A549 (cell line): ENCODE results near the gene ATP1A2. TPM values are rescaled to one million over a fixed set of nuclear protein-coding genes. Genes with fewer than 3 reads are reported as not detected.
A peak's percentile ranks its signal among the peaks of the same experiment; 100 is the strongest.

Experiments used
- ATAC-seq, 2 experiments: fragments of 200-7000 bp in 1 of 2; fragments of >200 bp in 1 of 2; cut with Nextera tagmentation in 1 of 2; cut with Tn5 transposase in 1 of 2; 3 replicates each; pipeline versions ENCODE4 v1.8.0 to v1.9.1; 2018 to 2020; ENCODE audit warnings: mild to moderate bottlenecking in 1 of 2, moderate library complexity in 1 of 2
- CTCF ChIA-PET: fragments of 300-600 bp; sonication (Branson Sonifier 250); formaldehyde crosslinking; extraction: SDS; loops from one replicate; lab custom pipeline; 2021; ENCODE audit warnings: antibody characterized with exemption, inconsistent platforms; lab: Yijun Ruan, JAX
- POLR2A ChIA-PET: fragments of 350-600 bp; formaldehyde crosslinking; extraction: SDS; loops from one replicate; lab custom pipeline; 2021; ENCODE audit warnings: antibody characterized with exemption, inconsistent platforms; lab: Yijun Ruan, JAX
- DNase-seq, 2 experiments: peaks; one replicate each; pipeline versions ENCODE4 v3.0.0 to v3.0.0-alpha.2; 2011 to 2016; ENCODE audit warnings: low read depth in 1 of 2, low spot score in 1 of 2
- FAIRE-seq: peaks from 2 replicates; lab custom pipeline; 2011; peaks lifted over from hg19 to GRCh38; lab: Jason Lieb, UNC
- H3K27ac ChIP-seq, 2 experiments: fragments of >200 bp; sonication (Bioruptor Twin); formaldehyde crosslinking; 3 replicates each; pipeline ENCODE4 v1.5.1; 2016 to 2017
- H3K4me1 ChIP-seq: fragments of >200 bp; sonication (Bioruptor Twin); formaldehyde crosslinking; 3 replicates; pipeline ENCODE4 v1.6.1; 2016
- H3K4me2 ChIP-seq: fragments of >200 bp; sonication (Bioruptor Twin); formaldehyde crosslinking; 3 replicates; pipeline ENCODE4 v1.6.1; 2016
- H3K4me3 ChIP-seq: fragments of >200 bp; sonication (Bioruptor Twin); formaldehyde crosslinking; 3 replicates; pipeline ENCODE4 v1.5.1; 2016
- H3K9me3 ChIP-seq: fragments of >200 bp; sonication (Bioruptor Twin); formaldehyde crosslinking; 3 replicates; pipeline ENCODE4 v1.6.1; 2016
- CBX2 ChIP-seq: fragments of 200-600 bp; sonication (generic); IDR thresholded peaks from 2 replicates; pipeline ENCODE4 v1.6.1; 2016; ENCODE audit warnings: low read depth, mild to moderate bottlenecking, borderline replicate concordance
- CEBPB ChIP-seq, 2 experiments: fragments of >200 bp in 1 of 2; sonication (Bioruptor Twin) in 1 of 2; formaldehyde crosslinking in 1 of 2; IDR thresholded peaks; 2 replicates each; pipeline ENCODE4 v1.6.1; 2012 to 2016
- EP300 ChIP-seq, 2 experiments: fragments of >200 bp; sonication (Bioruptor Twin); formaldehyde crosslinking; IDR thresholded peaks; 2 replicates in 1 of 2; 3 replicates in 1 of 2; pipeline ENCODE4 v1.6.1; 2016 to 2017
- FOSB ChIP-seq: fragments of 250-450 bp; sonication (Bioruptor Pico); IDR thresholded peaks from 2 replicates; pipeline ENCODE4 v1.5.0; 2020; ENCODE audit warnings: mild to moderate bottlenecking, moderate library complexity
- HEYL ChIP-seq: fragments of 250-450 bp; sonication (Bioruptor Pico); IDR thresholded peaks from 2 replicates; pipeline ENCODE4 v1.8.0; 2021; ENCODE audit warnings: mild to moderate bottlenecking, moderate library complexity
- HOXA7 ChIP-seq: fragments of 250-450 bp; sonication (Bioruptor Pico); IDR thresholded peaks from 2 replicates; pipeline ENCODE4 v1.5.0; 2020; ENCODE audit warnings: mild to moderate bottlenecking, moderate library complexity
- HOXB13 ChIP-seq: fragments of 250-450 bp; sonication (Bioruptor Pico); IDR thresholded peaks from 2 replicates; pipeline ENCODE4 v1.5.0; 2020; ENCODE audit warnings: low read depth, mild to moderate bottlenecking, moderate library complexity
- HOXB5 ChIP-seq: fragments of 250-450 bp; sonication (Bioruptor Pico); IDR thresholded peaks from 2 replicates; pipeline ENCODE4 v1.5.0; 2020; ENCODE audit warnings: mild to moderate bottlenecking, moderate library complexity
- KDM5A ChIP-seq: fragments of 200-600 bp; sonication (generic); IDR thresholded peaks from 2 replicates; pipeline ENCODE4 v1.6.1; 2016; ENCODE audit warnings: antibody characterized with exemption, mild to moderate bottlenecking
- MAFK ChIP-seq: fragments of 450-650 bp; IDR thresholded peaks from 2 replicates; pipeline ENCODE4 v1.6.1; 2014; ENCODE audit not compliant: partially characterized antibody
- MYC ChIP-seq: IDR thresholded peaks from 2 replicates; pipeline ENCODE4 v1.6.1; 2012; ENCODE audit warnings: mild to moderate bottlenecking, inconsistent platforms, low read length, improper control_type of control experiment, borderline replicate concordance
- NFE2L2 ChIP-seq: fragments of 150-350 bp; conservative IDR thresholded peaks from 2 replicates; pipeline ENCODE4 v1.6.1; 2014; ENCODE audit warnings: low read length
- NPAS2 ChIP-seq: fragments of 250-450 bp; sonication (Bioruptor Pico); IDR thresholded peaks from 2 replicates; pipeline ENCODE4 v1.8.0; 2022; ENCODE audit warnings: mild to moderate bottlenecking, moderate library complexity, borderline replicate concordance
- POLR2AphosphoS2 ChIP-seq: conservative IDR thresholded peaks from 2 replicates; pipeline ENCODE4 v1.6.1; 2012; ENCODE audit warnings: low read length, improper control_type of control experiment, inconsistent platforms
- RAD21 ChIP-seq, 2 experiments: fragments of >200 bp in 1 of 2; sonication (Bioruptor Twin) in 1 of 2; formaldehyde crosslinking in 1 of 2; IDR thresholded peaks in 1 of 2; conservative IDR thresholded peaks in 1 of 2; 2 replicates in 1 of 2; 3 replicates in 1 of 2; pipeline ENCODE4 v1.6.1; 2012 to 2018; ENCODE audit warnings: inconsistent platforms in 1 of 2
- RFX5 ChIP-seq: fragments of 450-650 bp; IDR thresholded peaks from 2 replicates; pipeline ENCODE4 v1.7.1; 2014; ENCODE audit warnings: antibody characterized with exemption, mild to moderate bottlenecking, moderate library complexity
- SMC3 ChIP-seq: fragments of >200 bp; sonication (Bioruptor Twin); formaldehyde crosslinking; IDR thresholded peaks from 3 replicates; pipeline ENCODE4 v1.6.1; 2018; ENCODE audit warnings: inconsistent platforms
- SREBF2 ChIP-seq: fragments of 450-650 bp; IDR thresholded peaks from 2 replicates; pipeline ENCODE4 v1.6.1; 2014; ENCODE audit warnings: mild to moderate bottlenecking, moderate library complexity
- TFCP2L1 ChIP-seq: fragments of 250-450 bp; sonication (Bioruptor Pico); IDR thresholded peaks from 2 replicates; pipeline ENCODE4 v1.5.0; 2021; ENCODE audit warnings: mild to moderate bottlenecking
- ZNF302 ChIP-seq: fragments of 250-450 bp; sonication (Bioruptor Pico); IDR thresholded peaks from 2 replicates; pipeline ENCODE4 v1.9.0; 2021; ENCODE audit warnings: inconsistent platforms, mild to moderate bottlenecking, moderate library complexity
- ZSCAN20 ChIP-seq: fragments of 250-450 bp; sonication (Bioruptor Pico); IDR thresholded peaks from 2 replicates; pipeline ENCODE4 v1.8.0; 2022; ENCODE audit warnings: mild to moderate bottlenecking, moderate library complexity
- WGBS: methylation state at CpG from one replicate; pipeline ENCODE4 v1.1.6; 2017; ENCODE audit errors: missing lambda C conversion rate; 5-methylcytosine and 5-hydroxymethylcytosine counted together
- polyA plus RNA-seq, 4 experiments: library from polyadenylated mRNA; depleted of rRNA in 3 of 4; stranded (reverse); fragments of >200 nt; fragmentation: RNase III in 1 of 4; extraction: RNeasy Plus Mini Kit Qiagen cat#74134 plus additional on column Dnase treatment in 1 of 4; gene quantifications; 2 replicates in 3 of 4; 3 replicates in 1 of 4; pipeline ENCODE4 v1.2.3, GENCODE V29; 2011 to 2017
- TF ChIP-seq, protein P1 (sequence below): IDR thresholded peaks from 2 replicates; pipeline ENCODE4 v1.6.1; 2012
- TF ChIP-seq, protein P2 (sequence below): fragments of >200 bp; sonication (Bioruptor Twin); formaldehyde crosslinking; IDR thresholded peaks from 3 replicates; pipeline ENCODE4 v1.5.1; 2016
- TF ChIP-seq, protein P3 (sequence below): fragments of 250-450 bp; sonication (Bioruptor Pico); IDR thresholded peaks from 2 replicates; pipeline ENCODE4 v1.5.0; 2020; ENCODE audit warnings: low read depth, mild to moderate bottlenecking, moderate library complexity

Gene ATP1A2
- polyA plus RNA-seq, 2 of the 4 experiments (the other 2 are of a cell fraction), result 0.09 TPM; not detected in 1

DNA sequence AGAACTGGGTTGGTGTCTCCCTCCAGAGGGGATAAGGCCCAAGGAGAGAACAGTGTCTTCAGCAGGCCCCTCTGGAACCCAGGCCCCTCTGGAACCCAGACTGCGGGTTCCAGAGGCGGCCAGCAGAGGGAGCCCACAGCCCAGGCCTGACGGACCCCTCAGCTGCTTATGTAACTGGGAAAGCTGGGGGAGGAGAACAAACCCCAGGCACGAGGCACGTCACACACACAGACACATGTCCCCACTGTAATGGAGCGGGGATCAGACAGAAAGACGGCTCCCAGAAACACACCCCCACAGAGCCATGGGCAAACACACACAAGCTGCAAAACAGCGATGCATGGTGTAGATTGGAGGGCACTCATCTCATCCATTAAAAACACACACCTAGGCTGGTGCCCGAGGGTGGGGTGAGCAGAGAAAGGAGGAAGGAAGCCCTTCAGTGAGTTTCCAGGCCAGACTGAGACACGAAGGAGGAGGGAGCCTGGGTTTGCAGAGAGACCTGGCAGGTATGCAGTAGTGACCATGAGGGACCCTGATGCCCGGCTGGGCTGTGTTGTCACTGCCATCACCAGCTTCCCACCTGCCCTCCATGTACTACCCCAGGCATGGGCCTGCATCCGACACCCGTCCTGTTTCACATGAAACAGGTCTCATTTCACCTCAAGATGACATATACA is 14.4 kb upstream of the ATP1A2 start:
- ChIA-PET CTCF (interaction anchor here (0.7 to 12.1 kb wide), 51 partner anchors 9 to 275 kb away, joined by 3 to 222 read pairs (median 6); partner anchors contain the start of genes ATP1A2, CASQ1, DCAF8 and KCNJ9), POLR2A (interaction anchor here (0.6 to 1.5 kb wide), 5 partner anchors 22 to 161 kb away, joined by 3 to 4 read pairs (median 3); partner anchors contain the start of genes CASQ1 and DCAF8)
- H3K4me1 ChIP-seq, result peaks cover 37% of the 10 kb centered on the region
- peak overlapping the region; percentile 71 for H3K4me2 ChIP-seq
- ATAC-seq (peak; percentile 27 to 69; a peak in 5 of 6 replicates), DNase-seq (peak; percentile 73 to 89), FAIRE-seq (no peak)
- TF ChIP-seq MAFK (no peak), NPAS2 (CRISPR knock-in tag) (peak; percentile 71; the same call in 1 of the 2 replicates), SMC3 (peak; percentile 97), MYC (peak; percentile 76; the same call in 1 of the 2 replicates), RFX5 (0 out of 2 replicates have a peak, but pooled peaks have one; percentile 43), RAD21 (conservative IDR thresholded peaks at IDR 0.05 in 1 of 2, IDR thresholded peaks at IDR 0.05 in 1 of 2) (peak; percentile 97 to 98), CEBPB (IDR thresholded peaks at IDR 0.05) (peak in 1 of 2 experiments; percentile 47; a peak in 1 of 4 replicates), HOXA7 (CRISPR knock-in tag) (no peak), CBX2 (no peak)
- TF ChIP-seq, protein P1, sequence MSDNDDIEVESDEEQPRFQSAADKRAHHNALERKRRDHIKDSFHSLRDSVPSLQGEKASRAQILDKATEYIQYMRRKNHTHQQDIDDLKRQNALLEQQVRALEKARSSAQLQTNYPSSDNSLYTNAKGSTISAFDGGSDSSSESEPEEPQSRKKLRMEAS, result peak; percentile 78
- TF ChIP-seq, protein P2, sequence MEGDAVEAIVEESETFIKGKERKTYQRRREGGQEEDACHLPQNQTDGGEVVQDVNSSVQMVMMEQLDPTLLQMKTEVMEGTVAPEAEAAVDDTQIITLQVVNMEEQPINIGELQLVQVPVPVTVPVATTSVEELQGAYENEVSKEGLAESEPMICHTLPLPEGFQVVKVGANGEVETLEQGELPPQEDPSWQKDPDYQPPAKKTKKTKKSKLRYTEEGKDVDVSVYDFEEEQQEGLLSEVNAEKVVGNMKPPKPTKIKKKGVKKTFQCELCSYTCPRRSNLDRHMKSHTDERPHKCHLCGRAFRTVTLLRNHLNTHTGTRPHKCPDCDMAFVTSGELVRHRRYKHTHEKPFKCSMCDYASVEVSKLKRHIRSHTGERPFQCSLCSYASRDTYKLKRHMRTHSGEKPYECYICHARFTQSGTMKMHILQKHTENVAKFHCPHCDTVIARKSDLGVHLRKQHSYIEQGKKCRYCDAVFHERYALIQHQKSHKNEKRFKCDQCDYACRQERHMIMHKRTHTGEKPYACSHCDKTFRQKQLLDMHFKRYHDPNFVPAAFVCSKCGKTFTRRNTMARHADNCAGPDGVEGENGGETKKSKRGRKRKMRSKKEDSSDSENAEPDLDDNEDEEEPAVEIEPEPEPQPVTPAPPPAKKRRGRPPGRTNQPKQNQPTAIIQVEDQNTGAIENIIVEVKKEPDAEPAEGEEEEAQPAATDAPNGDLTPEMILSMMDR, result peak; percentile 94
- H3K9me3 ChIP-seq, result no peaks in the 10 kb centered on the region
- 52% methylated on average over 6 of the region's 13 CpGs for WGBS
- no peak overlapping the region for H3K4me3 ChIP-seq
- peak overlapping the region; percentile 77 to 84 for H3K27ac ChIP-seq

DNA sequence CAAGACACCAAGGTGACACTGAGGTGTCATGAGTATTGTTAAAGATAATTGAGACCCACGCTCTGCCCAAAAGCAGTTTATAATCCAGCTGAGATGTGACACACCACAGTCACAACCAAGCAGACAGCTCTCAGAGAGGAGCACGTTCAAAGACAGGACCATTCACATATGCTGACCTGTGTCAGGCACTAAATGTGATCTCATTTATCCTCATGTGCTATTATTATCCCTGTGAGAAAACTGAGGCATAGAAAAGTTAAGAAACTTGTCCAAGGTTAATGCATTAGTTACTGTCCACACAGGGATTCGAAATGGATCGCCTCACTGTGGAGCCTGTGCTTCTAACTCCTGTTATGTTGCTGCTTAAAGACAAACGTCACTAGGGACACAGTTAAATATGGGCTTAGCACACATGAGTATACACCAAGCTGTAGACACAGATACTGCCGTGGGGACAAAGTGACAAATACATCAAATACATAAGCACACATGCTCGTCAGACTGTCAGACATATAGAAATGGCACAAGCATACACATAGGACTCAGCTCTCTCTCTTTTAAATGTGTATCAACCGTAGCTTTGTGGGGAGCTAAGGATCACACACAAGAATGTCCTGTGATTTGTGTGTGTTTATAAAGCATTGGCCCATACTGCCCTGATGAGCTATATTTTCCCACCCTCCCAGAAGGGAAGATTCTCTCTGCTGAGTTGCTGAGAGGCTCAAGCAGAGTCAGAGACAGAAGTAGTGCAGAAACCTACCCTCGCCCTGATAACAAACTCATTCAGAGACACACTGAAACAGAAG is 13.6 kb upstream of the ATP1A2 start:
- POLR2A ChIA-PET, result interaction anchor here (1.0 to 1.5 kb wide), 3 partner anchors 88 to 161 kb away, joined by 3 to 4 read pairs (median 3); partner anchors contain the start of genes CASQ1 and DCAF8
- H3K4me2 ChIP-seq, result peak overlapping the region; percentile 71; the same call in 2 of the 3 replicates
- no peak overlapping the region for H3K4me3 ChIP-seq
- no peaks in the 10 kb centered on the region for H3K9me3 ChIP-seq
- no peak for DNase-seq
- FAIRE-seq, result no peak
- WGBS, result 64% methylated on average over 9 of the region's 9 CpGs
- CTCF ChIA-PET, result interaction anchor here (0.7 to 12.1 kb wide), 48 partner anchors 10 to 275 kb away, joined by 3 to 222 read pairs (median 6); partner anchors contain the start of genes ATP1A2, CASQ1, DCAF8 and PEA15
- peak overlapping the region; percentile 77 to 84 for H3K27ac ChIP-seq
- no peak for ATAC-seq
- TF ChIP-seq HOXB5 (no peak), POLR2AphosphoS2 (no peak), NFE2L2 (no peak), RAD21 (conservative IDR thresholded peaks at IDR 0.05 in 1 of 2, IDR thresholded peaks at IDR 0.05 in 1 of 2) (no peak), RFX5 (no peak), KDM5A (no peak), TFCP2L1 (CRISPR knock-in tag) (no peak), ZNF302 (no peak), FOSB (CRISPR knock-in tag) (no peak), ZSCAN20 (CRISPR knock-in tag) (no peak), HOXB13 (CRISPR knock-in tag) (no peak), HEYL (no peak), SREBF2 (no peak), EP300 (IDR thresholded peaks at IDR 0.05) (no peak)
- TF ChIP-seq, protein P1, result no peak
- TF ChIP-seq, protein P3, sequence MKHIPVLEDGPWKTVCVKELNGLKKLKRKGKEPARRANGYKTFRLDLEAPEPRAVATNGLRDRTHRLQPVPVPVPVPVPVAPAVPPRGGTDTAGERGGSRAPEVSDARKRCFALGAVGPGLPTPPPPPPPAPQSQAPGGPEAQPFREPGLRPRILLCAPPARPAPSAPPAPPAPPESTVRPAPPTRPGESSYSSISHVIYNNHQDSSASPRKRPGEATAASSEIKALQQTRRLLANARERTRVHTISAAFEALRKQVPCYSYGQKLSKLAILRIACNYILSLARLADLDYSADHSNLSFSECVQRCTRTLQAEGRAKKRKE (CRISPR knock-in tag), result no peak
- TF ChIP-seq, all 56 proteins: peak for 0
- H3K4me1 ChIP-seq, result peaks cover 36% of the 10 kb centered on the region
